Mucosa of descending colon (tissue), 3 donors: ENCODE results near the gene ADAMTS2. TPM values are rescaled to one million over a fixed set of nuclear protein-coding genes. Genes with fewer than 3 reads are reported as not detected.

Source experiments
- ATAC-seq: fragments of 200-7000 bp; cut with Tn5 transposase; one replicate; pipeline ENCODE4 v1.9.1; 2020; ENCODE audit warnings: mild to moderate bottlenecking, moderate library complexity
- DNase-seq, 3 donors: peaks; one replicate each; pipeline ENCODE4 v3.0.0-alpha.2; 2020
- H3K36me3 ChIP-seq: fragments of 200-600 bp; one replicate; pipeline ENCODE4 v1.8.0; 2021; ENCODE audit warnings: low read depth, mild to moderate bottlenecking
- H3K4me1 ChIP-seq: fragments of 200-600 bp; one replicate; pipeline ENCODE4 v1.8.0; 2021; ENCODE audit warnings: low read depth, mild to moderate bottlenecking
- H3K4me3 ChIP-seq: fragments of 200-600 bp; one replicate; pipeline ENCODE4 v1.8.0; 2021; ENCODE audit warnings: mild to moderate bottlenecking
- H3K9me3 ChIP-seq: fragments of 200-600 bp; one replicate; pipeline ENCODE4 v1.8.0; 2021; ENCODE audit warnings: mild to moderate bottlenecking
- CTCF ChIP-seq: fragments of 200-600 bp; IDR thresholded peaks from one replicate; pipeline ENCODE4 v1.8.0; 2022; ENCODE audit warnings: antibody characterized with exemption, mild to moderate bottlenecking
- intact Hi-C, 2 donors: fragments of 100-400 bp; cut with DNase I in 1 of 2; cut with micrococcal nuclease in 1 of 2; formaldehyde crosslinking; loops; one replicate each; pipeline versions ENCODE4 v1.11.0 to v1.11.1; 2022; cut with DNase I, micrococcal nuclease
- total RNA-seq, 3 donors: library from RNA; stranded (reverse); fragmentation: NEBNext Ultra II Directional in 2 of 3; extraction: Animal tissue kit (Norgen Biotek cat#: 25700) in 2 of 3; gene quantifications; one replicate each; pipeline versions ENCODE4 v1.2.1 to v1.2.4, GENCODE V29; 2021 to 2023
- donor health status: DM: no; HTN: no; CAD: no; lungs with moderate emphysema.
- donor health status: DM: no; HTN: no; CAD: no.
- donor health status: DM: no; HTN: yes; CAD: no.

The ADAMTS2 gene
- total RNA-seq, 3 donors from 2014 or later, result 1.3 to 9.2 (median 7.3) TPM

GRCh38 chr5:179089502-179089901 lies 255.8 kb downstream of the ADAMTS2 start:
- H3K36me3 ChIP-seq, result no peaks in the 10 kb centered on the region
- TF ChIP-seq CTCF, result no peak
- no peak overlapping the region for H3K4me3 ChIP-seq
- H3K4me1 ChIP-seq, result no peaks in the 10 kb centered on the region
- no peak for DNase-seq
- intact Hi-C loops, result no loop called here
- no peak for ATAC-seq
- peaks cover 95% of the 10 kb centered on the region for H3K9me3 ChIP-seq

GRCh38 chr5:179080724-179081123 lies 264.5 kb downstream of the ADAMTS2 start:
- intact Hi-C loops, result no loop called here
- DNase-seq (no peak), ATAC-seq (no peak)
- H3K36me3 ChIP-seq, result no peaks in the 10 kb centered on the region
- TF ChIP-seq CTCF, result no peak
- peaks cover 100% of the 10 kb centered on the region for H3K9me3 ChIP-seq
- H3K4me1 ChIP-seq, result no peaks in the 10 kb centered on the region
- H3K4me3 ChIP-seq, result no peak overlapping the region

GRCh38 chr5:179079165-179079987 lies 265.9 kb downstream of the ADAMTS2 start:
- no peak for DNase-seq
- H3K36me3 ChIP-seq, result no peaks in the 10 kb centered on the region
- no peak overlapping the region for H3K4me3 ChIP-seq
- H3K4me1 ChIP-seq, result no peaks in the 10 kb centered on the region
- no peak for TF ChIP-seq CTCF
- no peak for ATAC-seq
- intact Hi-C loops, result no loop called here
- peaks cover 96% of the 10 kb centered on the region for H3K9me3 ChIP-seq

GRCh38 chr5:179065703-179066102 lies 279.6 kb downstream of the ADAMTS2 start:
- no peak for ATAC-seq
- Histone ChIP-seq H3K9me3 (peaks cover 62% of the 10 kb centered on the region), H3K4me1 (no peaks in the 10 kb centered on the region), H3K4me3 (no peak overlapping the region), H3K36me3 (no peaks in the 10 kb centered on the region)
- DNase-seq, result no peak
- intact Hi-C loops, result no loop called here
- TF ChIP-seq CTCF, result no peak

- Histone ChIP-seq H3K36me3 (no peaks in the 10 kb centered on the region), H3K4me1 (no peaks in the 10 kb centered on the region), H3K4me3 (no peak overlapping the region), H3K9me3 (peaks cover 17% of the 10 kb centered on the region)
- no peak for ATAC-seq
- intact Hi-C loops, result no loop called here
- no peak for DNase-seq
- no peak for TF ChIP-seq CTCF
Measured at GRCh38 chr5:179061025-179061424, 284.2 kb downstream of the ADAMTS2 start.

Other genes with a start within 250 kb of the ADAMTS2 start
- 10 to 100 TPM; 34.2 to 55.5 (median 45.0) TPM for gene RUFY1, start 205.1 kb upstream of the ADAMTS2 start, total RNA-seq